HG03159 (cell line): Measurements from ENCODE around the gene WNK4.
A peak's percentile ranks its signal among the peaks of the same experiment; 100 is the strongest.
"Not testable (repeated sequence)": the region's sequence is repeated elsewhere in the genome, so short reads cannot be mapped to it uniquely, and the experiment has no call there.

Source experiments
- ATAC-seq: cut with Tn5 transposase; IDR thresholded peaks from one replicate; pipeline ENCODE4 v1.9.1; 2021; ENCODE audit warnings: mild to moderate bottlenecking, moderate library complexity; ENCODE audit not compliant: unreplicated experiment

Gene WNK4

DNA sequence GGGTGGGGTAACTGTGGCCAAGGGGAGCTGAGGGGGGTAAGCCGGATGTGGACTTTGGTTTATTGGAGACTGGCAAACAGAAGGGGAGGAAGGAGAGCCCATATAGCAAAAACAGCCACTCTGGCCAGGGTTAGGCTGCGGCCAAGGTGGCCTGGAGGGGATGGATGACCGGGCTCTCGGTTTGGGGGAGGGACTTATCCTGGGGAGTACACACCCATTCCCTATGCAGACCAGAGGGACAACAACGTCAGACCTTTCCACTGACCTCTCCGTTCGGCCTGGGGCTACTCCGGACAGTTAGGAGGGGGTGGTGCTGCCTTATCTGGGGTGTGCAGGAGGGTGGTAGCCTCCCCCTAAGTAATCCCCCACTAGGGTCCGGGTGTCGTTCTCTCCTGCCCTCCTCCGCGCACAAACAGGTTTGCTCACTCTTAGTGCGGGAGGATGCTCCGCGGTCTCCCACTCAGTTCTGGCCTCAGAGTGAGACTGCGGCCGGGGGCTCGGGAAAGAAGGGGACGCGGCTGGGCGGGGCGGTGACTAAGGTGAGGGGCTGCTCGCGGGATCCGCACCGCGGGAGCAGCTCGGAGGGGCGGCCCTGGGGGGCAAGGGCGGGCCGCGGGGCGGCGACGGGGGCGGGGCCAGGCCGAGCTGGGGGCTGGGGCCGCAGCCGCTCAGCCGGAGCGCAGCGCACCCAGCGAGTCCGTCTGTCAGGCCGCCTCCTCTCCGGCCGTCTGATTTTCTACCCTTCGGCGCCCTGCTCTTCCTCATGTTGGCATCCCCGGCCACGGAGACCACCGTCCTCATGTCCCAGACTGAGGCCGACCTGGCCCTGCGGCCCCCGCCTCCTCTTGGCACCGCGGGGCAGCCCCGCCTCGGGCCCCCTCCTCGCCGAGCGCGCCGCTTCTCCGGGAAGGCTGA lies at the start of gene WNK4:
Gene WNK4, plus strand, starts transcription at position 675 of the 915 bp plus-strand sequence. Its CDS starts 89 bp downstream, at position 764.
- ATAC-seq: no peak

DNA sequence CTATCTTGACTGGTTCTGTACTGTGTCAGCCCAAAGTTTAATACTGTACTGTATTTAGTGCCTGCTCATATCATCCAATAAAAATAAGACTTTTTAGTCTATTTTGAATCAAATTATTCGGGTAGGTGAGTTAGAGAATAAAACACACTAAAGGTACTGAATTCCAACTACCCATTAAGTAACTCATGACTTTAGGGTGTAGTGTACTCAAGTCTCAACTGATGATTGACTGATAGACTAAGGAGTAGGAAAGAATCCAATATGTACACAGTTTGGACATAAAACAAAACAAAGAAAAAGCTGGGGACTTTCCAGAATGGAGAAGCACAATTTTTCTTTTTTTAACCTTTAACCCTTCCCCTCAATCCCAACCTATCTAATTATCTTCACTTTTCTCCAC lies 39.7 kb upstream of the WNK4 start:
- no peak for ATAC-seq

GRCh38 chr17:42742916-42743315 lies 37.5 kb upstream of the WNK4 start:
- not testable (repeated sequence) for ATAC-seq

DNA sequence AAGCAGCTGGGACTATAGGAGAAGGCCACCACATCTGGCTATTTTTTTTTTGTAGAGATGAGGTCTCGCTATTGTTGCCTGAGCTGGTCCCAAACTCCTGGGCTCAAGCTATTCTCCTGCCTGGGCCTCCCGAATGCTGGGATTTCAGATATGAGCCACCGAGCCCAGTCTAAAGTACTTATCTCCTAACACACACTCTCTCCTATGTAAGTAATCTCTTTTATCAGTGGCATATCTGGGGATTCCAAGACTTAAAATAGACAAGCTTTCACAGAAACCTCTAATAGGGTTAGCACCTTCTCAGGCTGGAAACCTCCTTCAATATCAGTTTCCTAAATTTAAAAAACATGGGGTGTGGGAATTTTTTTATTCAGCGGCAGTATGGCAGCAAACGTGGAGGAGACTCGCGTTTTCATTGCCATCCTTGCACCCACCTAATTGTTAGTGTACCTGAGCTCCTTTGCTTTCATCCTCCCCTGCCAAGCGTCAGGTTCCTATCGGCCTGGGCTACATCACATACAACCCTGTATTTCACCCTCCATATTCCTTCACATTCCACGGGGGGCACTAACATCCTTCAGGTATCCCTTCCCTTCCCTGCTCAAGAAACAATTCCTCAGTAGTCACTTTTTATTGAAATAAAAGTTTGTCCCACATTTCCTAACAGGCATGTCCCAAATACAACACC lies 36.7 kb upstream of the WNK4 start:
- ATAC-seq: no peak

DNA sequence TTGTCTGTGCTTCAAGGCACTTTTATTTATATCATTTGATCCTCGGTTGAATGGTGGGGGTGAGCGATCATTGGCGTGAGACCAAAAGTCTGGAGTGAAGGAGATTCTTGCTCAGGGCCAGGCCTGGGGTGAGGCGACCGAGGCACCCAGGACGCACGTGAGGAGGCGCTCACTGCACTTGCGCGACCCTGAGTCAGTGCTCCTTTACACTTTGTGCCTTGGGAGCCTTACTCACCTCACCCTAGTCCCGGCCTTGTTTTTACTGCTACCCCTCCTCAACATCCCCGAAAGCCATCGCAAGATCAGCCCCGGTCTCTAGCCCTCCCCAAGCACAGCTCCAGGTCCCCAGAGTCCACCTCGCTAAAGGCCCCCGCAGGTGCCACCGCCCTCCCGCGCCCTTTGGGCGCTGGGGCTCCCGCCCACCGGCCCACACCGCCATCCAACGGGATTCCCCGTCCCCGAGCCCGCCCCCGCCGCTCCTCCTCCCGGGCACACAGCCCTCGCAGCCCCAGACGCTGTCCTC lies 36.1 kb upstream of the WNK4 start:
- peak; percentile 40 for ATAC-seq

- ATAC-seq: peak; percentile 81
Measured at GRCh38 chr17:42744806-42745617, 35.4 kb upstream of the WNK4 start, which contains the start of gene EZH1. EZH1 (minus strand) TSS chr17:42745040; CDS start chr17:42728941, 16,099 bp downstream.

GRCh38 chr17:42748202-42748907 lies 32.1 kb upstream of the WNK4 start:
- no peak for ATAC-seq

GRCh38 chr17:42748908-42749798 lies 31.3 kb upstream of the WNK4 start:
- ATAC-seq: no peak

- no peak for ATAC-seq
Measured at GRCh38 chr17:42750739-42751344, 29.6 kb upstream of the WNK4 start.

DNA sequence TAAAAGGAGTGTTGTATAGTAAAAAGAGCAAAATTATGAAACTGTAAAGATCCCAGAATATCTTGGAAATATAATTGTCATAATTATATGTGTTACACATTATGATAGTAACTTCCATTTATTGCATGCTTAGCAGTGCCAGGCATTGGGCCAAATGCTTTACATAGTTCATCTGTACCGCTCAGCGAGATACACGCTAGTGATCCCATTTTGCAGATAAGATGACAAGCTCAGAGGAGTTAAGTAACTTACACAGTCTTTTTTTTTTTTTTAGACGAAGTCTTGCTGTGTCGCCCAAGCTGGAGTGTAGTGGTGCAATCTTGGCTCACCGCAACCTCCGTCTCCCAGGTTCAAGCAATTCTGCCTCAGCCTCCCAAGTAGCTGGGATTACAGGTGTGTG lies 28.8 kb upstream of the WNK4 start:
- ATAC-seq: no peak

- no peak for ATAC-seq
Measured at GRCh38 chr17:42754782-42755181, 25.6 kb upstream of the WNK4 start.

DNA sequence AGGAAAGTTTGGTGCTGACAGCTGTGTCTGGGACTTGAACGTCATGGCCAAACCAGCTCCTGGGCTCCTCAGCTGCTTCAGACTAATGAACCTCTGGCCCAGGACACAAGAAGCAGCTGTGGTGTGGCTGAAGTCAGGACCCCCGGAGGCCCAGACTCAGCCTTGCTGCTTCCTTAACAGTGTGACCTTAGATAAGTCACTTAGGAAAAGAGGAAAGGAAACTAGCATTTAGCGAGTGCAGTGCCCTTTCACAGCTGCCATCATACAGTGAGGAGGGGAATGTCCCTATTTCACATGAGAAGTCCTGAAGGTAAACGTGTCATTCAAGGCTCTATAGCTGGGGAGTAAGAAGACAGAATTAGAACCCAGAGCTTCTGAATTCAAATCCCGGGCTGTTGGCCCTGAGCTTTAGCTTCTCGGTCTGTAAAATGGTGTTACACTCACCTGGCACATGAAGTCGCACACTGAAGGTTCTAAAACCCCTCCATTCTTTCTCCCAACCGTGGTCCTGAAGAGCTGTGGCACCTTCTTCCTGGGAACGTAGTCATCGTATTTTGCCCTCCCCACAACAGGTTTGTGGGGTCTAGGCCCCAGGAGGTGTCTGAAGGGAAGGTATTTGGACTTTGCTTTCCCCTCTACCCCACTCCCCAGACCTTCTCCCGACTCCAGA lies 20.3 kb upstream of the WNK4 start:
- no peak for ATAC-seq

GRCh38 chr17:42760652-42761581 lies 19.5 kb upstream of the WNK4 start, which contains the start of gene RAMP2:
RAMP2 (plus strand) TSS chr17:42761227; CDS start chr17:42761262, 35 bp downstream.
- no peak for ATAC-seq

DNA sequence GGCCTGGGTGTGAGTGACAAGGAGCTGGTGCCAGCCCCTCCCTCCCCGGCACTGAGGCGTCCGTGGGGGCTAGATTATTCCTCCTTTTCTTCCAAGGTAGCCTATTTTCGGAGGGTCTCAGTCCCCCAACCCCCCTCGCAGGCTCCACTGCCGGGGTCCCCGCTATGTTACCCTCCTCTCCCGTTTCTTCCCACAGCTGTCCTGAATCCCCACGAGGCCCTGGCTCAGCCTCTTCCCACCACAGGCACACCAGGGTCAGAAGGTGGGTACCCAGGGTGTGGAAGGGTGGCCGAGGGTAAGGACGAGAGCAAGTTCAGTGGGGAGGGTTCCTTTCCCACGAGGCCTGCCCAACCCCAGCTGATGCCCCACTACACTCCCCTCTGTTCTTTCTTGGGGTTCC lies 18.8 kb upstream of the WNK4 start:
- no peak for ATAC-seq

GRCh38 chr17:42766124-42766523 lies 14.3 kb upstream of the WNK4 start:
- ATAC-seq: no peak

GRCh38 chr17:42767512-42767911 lies 12.9 kb upstream of the WNK4 start:
- no peak for ATAC-seq

- not testable (repeated sequence) for ATAC-seq
Measured at GRCh38 chr17:42768006-42768405, 12.4 kb upstream of the WNK4 start.
